Aorta (tissue), 4 donors: ENCODE results near the gene PLAGL1. TPM values are rescaled to one million over a fixed set of nuclear protein-coding genes. Genes with fewer than 3 reads are reported as not detected.

Source experiments
- polyA plus RNA-seq, 2 donors: library from polyadenylated mRNA; stranded (reverse); fragments of 200-250 nt; gene quantifications; one replicate each; pipeline ENCODE4 v1.2.3, GENCODE V29; 2013
- total RNA-seq, 2 donors: library from RNA; stranded (reverse); fragmentation: NEBNext Ultra II Directional; extraction: Animal tissue kit (Norgen Biotek cat#: 25700); gene quantifications; one replicate each; pipeline ENCODE4 v1.2.1, GENCODE V29; 2021
- donor health status: healthy with polysubstance abuse.
- donor health status: Bipolar disorder and iron deficiency.
- donor health status: DM: no; HTN: no; CAD: no.
- donor health status: DM: yes; HTN: yes; CAD: no.

The PLAGL1 gene
- total and polyA plus RNA-seq, 4 donors: 16.5 to 101 (median 59.4) TPM

Other genes with a start within 250 kb of the PLAGL1 start
- gene LTV1, start 164.9 kb downstream of the PLAGL1 start, total RNA-seq: 10 to 100 TPM; 16.5 to 16.7 TPM
- gene LTV1, start 164.9 kb downstream of the PLAGL1 start, polyA plus RNA-seq: 10 to 100 TPM; 20.2 to 20.3 TPM
- gene ZC2HC1B, start 143.8 kb downstream of the PLAGL1 start, total RNA-seq: not detected
- not detected for gene ZC2HC1B, start 143.8 kb downstream of the PLAGL1 start, polyA plus RNA-seq
- 10 to 100 TPM; 75.2 to 82.4 TPM for gene SF3B5, start 87.3 kb upstream of the PLAGL1 start, total RNA-seq
- gene SF3B5, start 87.3 kb upstream of the PLAGL1 start, polyA plus RNA-seq: 100 to 1,000 TPM; 152 to 183 TPM
- gene STX11, start 142.3 kb upstream of the PLAGL1 start, total RNA-seq: 1 to 10 TPM; 6.5 to 7.0 TPM
- gene STX11, start 142.3 kb upstream of the PLAGL1 start, polyA plus RNA-seq: 1 to 10 TPM; 2.0 to 4.6 TPM